H9 (cell line): ENCODE results near the gene FRY. TPM values are rescaled to one million over a fixed set of nuclear protein-coding genes. Genes with fewer than 3 reads are reported as not detected.

Experiments used
- DNase-seq: peaks from one replicate; pipeline ENCODE4 v3.0.0-alpha.2; 2017
- H2AFZ ChIP-seq: one replicate; pipeline ENCODE4 v1.6.1; 2013; ENCODE audit warnings: mild to moderate bottlenecking, low read length, control low read depth, moderate library complexity
- H2AK5ac ChIP-seq: 2 replicates; pipeline ENCODE4 v1.6.1; 2013; ENCODE audit warnings: low read length, control low read depth, mixed read lengths; ENCODE audit not compliant: insufficient read length
- H2BK120ac ChIP-seq: one replicate; pipeline ENCODE4 v1.6.1; 2013; ENCODE audit warnings: low read depth, mild to moderate bottlenecking, low read length, control low read depth, inconsistent platforms; ENCODE audit not compliant: poor library complexity, severe bottlenecking
- H2BK12ac ChIP-seq: 2 replicates; pipeline ENCODE4 v1.6.1; 2013; ENCODE audit warnings: low read length, control low read depth, mixed read lengths, low read depth; ENCODE audit not compliant: insufficient read length
- H2BK15ac ChIP-seq: 2 replicates; pipeline ENCODE4 v1.6.1; 2013; ENCODE audit warnings: low read depth, low read length, control low read depth
- H2BK20ac ChIP-seq: one replicate; pipeline ENCODE4 v1.6.1; 2013; ENCODE audit warnings: low read depth, mild to moderate bottlenecking, low read length, control low read depth, inconsistent platforms; ENCODE audit not compliant: poor library complexity, severe bottlenecking
- H2BK5ac ChIP-seq: 2 replicates; pipeline ENCODE4 v1.6.1; 2013; ENCODE audit warnings: low read length, control low read depth, mixed read lengths; ENCODE audit not compliant: insufficient read length
- H3K14ac ChIP-seq: 2 replicates; pipeline ENCODE4 v1.6.1; 2013; ENCODE audit warnings: low read length, control low read depth; ENCODE audit not compliant: insufficient read depth
- H3K18ac ChIP-seq: 2 replicates; pipeline ENCODE4 v1.6.1; 2013; ENCODE audit warnings: low read depth, mild to moderate bottlenecking, mixed read lengths, low read length, control low read depth; ENCODE audit not compliant: insufficient read length
- H3K23ac ChIP-seq: 2 replicates; pipeline ENCODE4 v1.6.1; 2013; ENCODE audit warnings: low read length, control low read depth, mixed read lengths, low read depth; ENCODE audit not compliant: insufficient read length
- H3K23me2 ChIP-seq: 2 replicates; pipeline ENCODE4 v1.6.1; 2013; ENCODE audit warnings: low read depth, mild to moderate bottlenecking, mixed read lengths, low read length, control low read depth; ENCODE audit not compliant: insufficient read length, poor library complexity, severe bottlenecking
- H3K27ac ChIP-seq: 2 replicates; pipeline ENCODE4 v1.5.1; 2013; ENCODE audit warnings: low read length, control low read depth, mixed read lengths, low read depth; ENCODE audit not compliant: insufficient read length
- H3K27me3 ChIP-seq: 2 replicates; pipeline ENCODE4 v1.6.1; 2013; ENCODE audit warnings: low read length, control low read depth, inconsistent platforms; ENCODE audit not compliant: insufficient read depth
- H3K4ac ChIP-seq: 2 replicates; pipeline ENCODE4 v1.6.1; 2013; ENCODE audit warnings: low read depth, mild to moderate bottlenecking, control low read depth, inconsistent platforms, low read length, moderate library complexity
- H3K4me1 ChIP-seq: 2 replicates; pipeline ENCODE4 v1.6.1; 2013; ENCODE audit warnings: low read length, control low read depth, inconsistent platforms; ENCODE audit not compliant: insufficient read depth
- H3K4me2 ChIP-seq: 2 replicates; pipeline ENCODE4 v1.6.1; 2013; ENCODE audit warnings: low read length, control low read depth, mixed read lengths; ENCODE audit not compliant: insufficient read length, insufficient read depth
- H3K56ac ChIP-seq: 2 replicates; pipeline ENCODE4 v1.6.1; 2013; ENCODE audit warnings: low read depth, mild to moderate bottlenecking, mixed read lengths, low read length, control low read depth; ENCODE audit not compliant: insufficient read length
- H3K79me1 ChIP-seq: 2 replicates; pipeline ENCODE4 v1.6.1; 2013; ENCODE audit warnings: low read depth, mild to moderate bottlenecking, moderate library complexity, low read length, control low read depth, inconsistent platforms; ENCODE audit not compliant: insufficient read depth, poor library complexity, severe bottlenecking
- H3K79me2 ChIP-seq: 2 replicates; pipeline ENCODE4 v1.6.1; 2013; ENCODE audit warnings: low read length, control low read depth, inconsistent platforms; ENCODE audit not compliant: insufficient read depth
- H3K9ac ChIP-seq: 2 replicates; pipeline ENCODE4 v1.6.1; 2013; ENCODE audit warnings: low read length, control low read depth, mixed read lengths; ENCODE audit not compliant: insufficient read length; ENCODE audit errors: extremely low read depth
- H3K9me3 ChIP-seq: one replicate; pipeline ENCODE4 v1.6.1; 2013; ENCODE audit warnings: low read depth, low read length, inconsistent platforms; ENCODE audit not compliant: control insufficient read depth
- H3T11ph ChIP-seq: one replicate; pipeline ENCODE4 v1.6.1; 2013; ENCODE audit warnings: mild to moderate bottlenecking, low read length, control low read depth, inconsistent platforms
- H4K20me1 ChIP-seq: one replicate; pipeline ENCODE4 v1.6.1; 2013; ENCODE audit not compliant: control insufficient read depth, insufficient read length, insufficient read depth
- H4K5ac ChIP-seq: 2 replicates; pipeline ENCODE4 v1.6.1; 2013; ENCODE audit warnings: low read depth, mild to moderate bottlenecking, mixed read lengths, low read length, control low read depth; ENCODE audit not compliant: insufficient read length
- H4K8ac ChIP-seq: replicated peaks from 2 replicates; pipeline ENCODE4 v1.6.1; 2013; ENCODE audit warnings: low read length, control low read depth, mixed read lengths, low read depth; ENCODE audit not compliant: insufficient read length
- H4K91ac ChIP-seq: 2 replicates; pipeline ENCODE4 v1.6.1; 2013; ENCODE audit warnings: low read depth, mild to moderate bottlenecking, moderate library complexity, mixed read lengths, low read length, control low read depth; ENCODE audit not compliant: insufficient read length
- H3K27ac Mint-ChIP-seq, 3 experiments: 2 replicates in 2 of 3; 3 replicates in 1 of 3; pipeline ENCODE4 v1.8.0; 2020 to 2021; ENCODE audit warnings: mixed read lengths in 3 of 3, mild to moderate bottlenecking in 1 of 3, moderate library complexity in 1 of 3
- H3K27me3 Mint-ChIP-seq: 2 replicates; pipeline ENCODE4 v1.8.0; 2021; ENCODE audit warnings: low read depth, mild to moderate bottlenecking, moderate library complexity, mixed read lengths
- H3K36me3 Mint-ChIP-seq, 3 experiments: 2 replicates in 2 of 3; 3 replicates in 1 of 3; pipeline ENCODE4 v1.8.0; 2020 to 2021; ENCODE audit warnings: low read depth in 3 of 3, mixed read lengths in 3 of 3; ENCODE audit not compliant: insufficient read depth in 1 of 3
- H3K4me1 Mint-ChIP-seq, 2 experiments: 2 replicates each; pipeline ENCODE4 v1.8.0; 2020; ENCODE audit warnings: mixed read lengths in 2 of 2
- H3K4me3 Mint-ChIP-seq, 2 experiments: 2 replicates in 1 of 2; 3 replicates in 1 of 2; pipeline ENCODE4 v1.8.0; 2020 to 2021; ENCODE audit warnings: mild to moderate bottlenecking in 2 of 2, mixed read lengths in 2 of 2, moderate library complexity in 1 of 2
- H3K9me3 Mint-ChIP-seq, 2 experiments: 2 replicates in 1 of 2; 3 replicates in 1 of 2; pipeline ENCODE4 v1.8.0; 2020; ENCODE audit warnings: mild to moderate bottlenecking in 2 of 2, mixed read lengths in 2 of 2, moderate library complexity in 1 of 2
- WGBS: extraction: QIAGEN DNeasy Blood & Tissue Kit; methylation state at CpG from one replicate; pipeline ENCODE4 v1.1.7; 2013; ENCODE audit warnings: missing lambda C conversion rate, low lambda C conversion rate, mixed read lengths; ENCODE audit not compliant: insufficient read length; ENCODE audit errors: extremely low coverage; 5-methylcytosine and 5-hydroxymethylcytosine counted together
- total RNA-seq: library from RNA; stranded (reverse); gene quantifications from 2 replicates; pipeline ENCODE4 v1.2.1, GENCODE V29; 2021
- TF ChIP-seq, protein P1 (sequence below): fragments of 200-600 bp; sonication (generic); conservative IDR thresholded peaks from 3 replicates; pipeline ENCODE4 v1.8.0; 2021; ENCODE audit warnings: antibody characterized with exemption, mild to moderate bottlenecking

The FRY gene
- total RNA-seq, 1 experiment from 2014 or later = 5.2 TPM

DNA sequence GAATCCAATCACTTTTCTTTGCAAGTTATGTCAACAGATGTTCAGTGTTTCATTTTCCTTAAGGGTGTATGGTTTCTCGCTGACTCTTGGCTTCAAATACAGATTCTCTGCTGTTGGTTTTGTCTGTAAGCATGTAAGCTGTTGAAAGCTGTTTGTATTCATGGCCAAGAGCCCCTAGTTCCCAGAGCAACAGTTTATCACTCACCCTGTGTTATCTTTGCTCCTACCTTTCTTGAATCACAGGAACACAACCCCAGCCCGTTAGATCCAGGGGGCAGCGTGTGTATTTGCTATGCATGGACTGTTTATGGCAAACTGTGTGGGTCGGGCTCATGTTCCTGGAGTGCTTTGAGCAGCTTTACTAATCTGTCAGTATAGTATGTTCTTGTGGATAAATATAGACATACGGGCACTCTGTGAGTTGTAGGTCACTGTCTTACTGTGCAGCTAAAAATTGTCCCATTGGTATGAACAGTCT is 28.9 kb downstream of the FRY start:
- no peak overlapping the region for H3K4me2 ChIP-seq
- DNase-seq = no peak
- no peaks in the 10 kb centered on the region for H3K79me1 ChIP-seq
- no peak overlapping the region for H3K23ac ChIP-seq
- TF ChIP-seq, protein P1, sequence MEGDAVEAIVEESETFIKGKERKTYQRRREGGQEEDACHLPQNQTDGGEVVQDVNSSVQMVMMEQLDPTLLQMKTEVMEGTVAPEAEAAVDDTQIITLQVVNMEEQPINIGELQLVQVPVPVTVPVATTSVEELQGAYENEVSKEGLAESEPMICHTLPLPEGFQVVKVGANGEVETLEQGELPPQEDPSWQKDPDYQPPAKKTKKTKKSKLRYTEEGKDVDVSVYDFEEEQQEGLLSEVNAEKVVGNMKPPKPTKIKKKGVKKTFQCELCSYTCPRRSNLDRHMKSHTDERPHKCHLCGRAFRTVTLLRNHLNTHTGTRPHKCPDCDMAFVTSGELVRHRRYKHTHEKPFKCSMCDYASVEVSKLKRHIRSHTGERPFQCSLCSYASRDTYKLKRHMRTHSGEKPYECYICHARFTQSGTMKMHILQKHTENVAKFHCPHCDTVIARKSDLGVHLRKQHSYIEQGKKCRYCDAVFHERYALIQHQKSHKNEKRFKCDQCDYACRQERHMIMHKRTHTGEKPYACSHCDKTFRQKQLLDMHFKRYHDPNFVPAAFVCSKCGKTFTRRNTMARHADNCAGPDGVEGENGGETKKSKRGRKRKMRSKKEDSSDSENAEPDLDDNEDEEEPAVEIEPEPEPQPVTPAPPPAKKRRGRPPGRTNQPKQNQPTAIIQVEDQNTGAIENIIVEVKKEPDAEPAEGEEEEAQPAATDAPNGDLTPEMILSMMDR = no peak
- no peak overlapping the region for H3K14ac ChIP-seq
- H4K8ac ChIP-seq = no peak overlapping the region
- no peak overlapping the region for H2AK5ac ChIP-seq
- no peak overlapping the region for H2BK5ac ChIP-seq
- Mint-ChIP-seq H3K36me3 (no peaks in the 10 kb centered on the region), H3K4me1 (peaks cover 15 to 21% of the 10 kb centered on the region in 2 experiments), H3K27ac (no peak overlapping the region), H3K4me3 (no peak overlapping the region), H3K9me3 (no peaks in the 10 kb centered on the region), H3K27me3 (no peaks in the 10 kb centered on the region)
- no peak overlapping the region for H3K4ac ChIP-seq
- no peaks in the 10 kb centered on the region for H3K23me2 ChIP-seq
- H3K27me3 ChIP-seq = no peaks in the 10 kb centered on the region
- H3T11ph ChIP-seq = no peak overlapping the region
- H4K5ac ChIP-seq = no peak overlapping the region
- H3K9me3 ChIP-seq = no peaks in the 10 kb centered on the region
- no peak overlapping the region for H4K91ac ChIP-seq
- no peak overlapping the region for H3K18ac ChIP-seq
- no peak overlapping the region for H3K56ac ChIP-seq
- no peak overlapping the region for H2BK12ac ChIP-seq
- no peaks in the 10 kb centered on the region for H3K4me1 ChIP-seq
- H2BK20ac ChIP-seq = no peak overlapping the region
- H2BK15ac ChIP-seq = no peak overlapping the region
- no peak overlapping the region for H2BK120ac ChIP-seq
- no peak overlapping the region for H3K27ac ChIP-seq
- no peak overlapping the region for H3K9ac ChIP-seq
- H4K20me1 ChIP-seq = no peaks in the 10 kb centered on the region
- WGBS = no CpG with 5 or more reads among the region's 5 CpGs
- H2AFZ ChIP-seq = no peak overlapping the region
- no peaks in the 10 kb centered on the region for H3K79me2 ChIP-seq
